Left lung (tissue), 10 donors: Measurements from ENCODE around the gene ZNF519. TPM values are rescaled to one million over a fixed set of nuclear protein-coding genes. Genes with fewer than 3 reads are reported as not detected.

Source experiments
- ATAC-seq: fragments of 200-7000 bp; cut with Tn5 transposase; one replicate; pipeline ENCODE4 v1.9.1; 2020; ENCODE audit warnings: moderate library complexity
- DNase-seq, 4 donors: peaks; one replicate each; pipeline ENCODE4 v3.0.0-alpha.2; 2013 to 2020
- H3K27ac ChIP-seq, 2 donors: fragments of 200-600 bp; sonication (generic) in 1 of 2; one replicate each; pipeline versions ENCODE4 v1.5.0 to v1.8.0; 2020 to 2021
- H3K27me3 ChIP-seq, 2 donors: fragments of 200-600 bp; sonication (generic) in 1 of 2; one replicate each; pipeline versions ENCODE4 v1.5.0 to v1.8.0; 2020 to 2021
- H3K36me3 ChIP-seq, 2 donors: fragments of 200-600 bp; sonication (generic) in 1 of 2; one replicate each; pipeline versions ENCODE4 v1.5.0 to v1.8.0; 2020 to 2021
- H3K4me1 ChIP-seq, 2 donors: fragments of 200-600 bp; one replicate each; pipeline ENCODE4 v1.8.0; 2021
- H3K4me3 ChIP-seq, 2 donors: fragments of 200-600 bp; sonication (generic) in 1 of 2; one replicate each; pipeline versions ENCODE4 v1.5.0 to v1.8.0; 2020 to 2021; ENCODE audit warnings: mild to moderate bottlenecking in 1 of 2
- H3K9me3 ChIP-seq, 2 donors: fragments of 200-600 bp; sonication (generic) in 1 of 2; one replicate each; pipeline versions ENCODE4 v1.5.0 to v1.8.0; 2020 to 2021
- intact Hi-C, 2 donors: fragments of 100-400 bp; cut with DNase I; formaldehyde crosslinking; loops; one replicate each; pipeline versions ENCODE4 v1.11.2 to v1.14.2; 2022
- polyA plus RNA-seq, 6 donors: library from polyadenylated mRNA; unstranded; fragments of 120-200 nt; gene quantifications; one replicate each; pipeline ENCODE4 v1.2.1, GENCODE V29; 2013; ENCODE audit not compliant: insufficient read length in 6 of 6
- total RNA-seq, 2 donors: library from RNA; stranded (reverse); fragmentation: NEBNext Ultra II Directional; extraction: Animal tissue kit (Norgen Biotek cat#: 25700); gene quantifications; one replicate each; pipeline ENCODE4 v1.2.1, GENCODE V29; 2021
- TF ChIP-seq, protein P1 (sequence below), 2 donors: fragments of 200-600 bp; sonication (generic) in 1 of 2; IDR thresholded peaks; one replicate each; pipeline versions ENCODE4 v1.5.0 to v1.8.0; 2021; ENCODE audit warnings: antibody characterized with exemption in 2 of 2
- donor health status: DM: no; HTN: yes; CAD: no.
- donor health status: DM: no; HTN: no; CAD: no.

ZNF519 gene
- total and polyA plus RNA-seq, 8 donors, result 4.6 to 22.3 (median 14.7) TPM

- intact Hi-C loops, result loop anchor here in 1 of 2 donors (10.0 kb wide), 1 partner anchor 262 kb away; the partner anchor contains the start of gene MC5R
- ATAC-seq, result peak; percentile 84
- no peaks in the 10 kb centered on the region for H3K4me1 ChIP-seq
- H3K27ac ChIP-seq, result no peak overlapping the region
- no peaks in the 10 kb centered on the region for H3K36me3 ChIP-seq
- H3K27me3 ChIP-seq, result no peaks in the 10 kb centered on the region
- TF ChIP-seq, protein P1, sequence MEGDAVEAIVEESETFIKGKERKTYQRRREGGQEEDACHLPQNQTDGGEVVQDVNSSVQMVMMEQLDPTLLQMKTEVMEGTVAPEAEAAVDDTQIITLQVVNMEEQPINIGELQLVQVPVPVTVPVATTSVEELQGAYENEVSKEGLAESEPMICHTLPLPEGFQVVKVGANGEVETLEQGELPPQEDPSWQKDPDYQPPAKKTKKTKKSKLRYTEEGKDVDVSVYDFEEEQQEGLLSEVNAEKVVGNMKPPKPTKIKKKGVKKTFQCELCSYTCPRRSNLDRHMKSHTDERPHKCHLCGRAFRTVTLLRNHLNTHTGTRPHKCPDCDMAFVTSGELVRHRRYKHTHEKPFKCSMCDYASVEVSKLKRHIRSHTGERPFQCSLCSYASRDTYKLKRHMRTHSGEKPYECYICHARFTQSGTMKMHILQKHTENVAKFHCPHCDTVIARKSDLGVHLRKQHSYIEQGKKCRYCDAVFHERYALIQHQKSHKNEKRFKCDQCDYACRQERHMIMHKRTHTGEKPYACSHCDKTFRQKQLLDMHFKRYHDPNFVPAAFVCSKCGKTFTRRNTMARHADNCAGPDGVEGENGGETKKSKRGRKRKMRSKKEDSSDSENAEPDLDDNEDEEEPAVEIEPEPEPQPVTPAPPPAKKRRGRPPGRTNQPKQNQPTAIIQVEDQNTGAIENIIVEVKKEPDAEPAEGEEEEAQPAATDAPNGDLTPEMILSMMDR (IDR thresholded peaks at IDR 0.05), result peak; percentile 26 to 47
- peak in 2 of 4 donors; percentile 37 to 66 for DNase-seq
- no peak overlapping the region for H3K4me3 ChIP-seq
- no peaks in the 10 kb centered on the region for H3K9me3 ChIP-seq
Measured at GRCh38 chr18:14086458-14087231, 45.6 kb downstream of the ZNF519 start.

DNA sequence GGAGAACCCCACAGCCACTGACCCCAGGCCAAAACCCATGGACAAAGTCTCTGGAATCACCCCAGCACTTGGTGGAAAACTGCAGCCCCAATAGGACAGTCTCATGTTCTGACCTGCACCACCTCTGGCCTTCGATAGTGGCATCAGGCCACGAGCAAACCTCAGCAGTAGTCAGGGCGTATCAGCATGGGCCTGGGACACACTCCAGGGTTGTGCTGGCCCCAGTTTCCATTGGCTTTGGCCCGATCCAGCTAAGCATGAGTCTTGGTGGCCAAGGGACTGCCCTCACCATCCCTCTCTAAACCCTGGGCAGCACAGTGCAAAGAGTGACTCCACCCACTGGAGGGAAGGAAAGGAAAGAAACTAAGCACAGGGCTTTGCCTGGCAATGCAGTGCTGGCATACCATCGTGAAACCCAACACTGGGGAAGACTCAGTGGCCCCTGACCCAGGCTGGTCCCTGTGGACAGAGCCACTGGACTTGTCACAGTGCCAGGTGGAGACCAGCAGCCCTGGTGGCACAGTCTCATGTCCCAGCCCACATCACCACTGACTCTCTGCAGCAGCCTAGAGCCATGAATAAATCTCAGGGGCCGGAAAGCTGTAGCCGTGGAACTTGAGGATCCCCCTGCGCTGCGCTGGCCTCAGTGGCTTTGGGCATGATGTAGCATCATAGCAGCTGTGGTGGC, 46.3 kb downstream of the ZNF519 start:
- Histone ChIP-seq H3K4me1 (no peaks in the 10 kb centered on the region), H3K9me3 (no peaks in the 10 kb centered on the region), H3K27me3 (no peaks in the 10 kb centered on the region), H3K36me3 (no peaks in the 10 kb centered on the region), H3K27ac (no peak overlapping the region), H3K4me3 (no peak overlapping the region)
- no peak for DNase-seq
- ATAC-seq, result no peak
- TF ChIP-seq, protein P1 (IDR thresholded peaks at IDR 0.05), result no peak
- intact Hi-C loops, result loop anchor here in 1 of 2 donors (10.0 kb wide), 1 partner anchor 261 kb away; the partner anchor contains the start of gene MC5R

DNA sequence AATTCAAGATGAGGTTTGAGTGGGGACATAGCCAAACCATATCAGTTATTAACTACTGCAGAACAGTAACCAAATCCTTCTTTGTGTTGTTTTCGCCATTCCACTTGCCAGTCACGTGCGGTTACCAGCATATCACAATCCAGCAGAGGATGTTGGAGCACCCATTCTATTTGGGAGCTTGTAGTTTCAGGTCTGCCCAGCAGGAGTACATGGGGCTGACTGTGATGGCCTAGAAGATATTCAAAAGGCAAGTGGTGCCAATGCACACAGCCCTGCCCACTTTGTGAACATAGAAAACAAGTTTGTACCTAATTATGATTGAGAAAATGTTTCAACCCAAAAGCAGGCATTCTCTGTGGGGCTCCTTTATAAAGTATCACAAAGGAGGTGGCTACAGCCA, 57.0 kb downstream of the ZNF519 start:
- Histone ChIP-seq H3K4me1 (no peaks in the 10 kb centered on the region), H3K27me3 (no peaks in the 10 kb centered on the region), H3K27ac (no peak overlapping the region), H3K36me3 (no peaks in the 10 kb centered on the region), H3K9me3 (peaks cover 0 to 2% of the 10 kb centered on the region in 2 donors), H3K4me3 (no peak overlapping the region)
- ATAC-seq, result no peak
- DNase-seq, result no peak
- TF ChIP-seq, protein P1 (IDR thresholded peaks at IDR 0.05), result no peak
- intact Hi-C loops, result loop anchor here in 1 of 2 donors (10.0 kb wide), 1 partner anchor 50 kb away; no protein-coding TSS in a partner anchor

DNA sequence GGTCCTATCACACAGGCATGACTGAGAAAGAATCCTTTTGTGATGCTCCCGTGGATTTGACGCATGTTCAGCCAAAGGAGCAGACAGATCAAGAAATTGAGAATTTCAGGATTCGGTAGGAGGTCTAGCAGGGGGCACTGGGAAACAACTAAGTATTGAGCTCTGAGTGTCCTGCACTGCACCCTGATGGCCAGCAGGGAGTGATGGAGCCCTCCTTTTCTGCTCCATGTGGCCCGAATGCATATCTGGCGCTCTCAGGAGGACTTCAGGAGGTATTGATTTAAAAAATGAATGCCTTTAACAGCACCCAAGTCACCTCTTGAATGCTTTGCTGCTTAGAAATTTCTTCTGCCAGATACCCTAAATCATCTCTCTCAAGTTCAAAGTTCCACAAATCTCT, 58.0 kb downstream of the ZNF519 start:
- no peak overlapping the region for H3K4me3 ChIP-seq
- no peaks in the 10 kb centered on the region for H3K36me3 ChIP-seq
- TF ChIP-seq, protein P1 (IDR thresholded peaks at IDR 0.05), result no peak
- no peaks in the 10 kb centered on the region for H3K27me3 ChIP-seq
- H3K9me3 ChIP-seq, result peaks cover 0 to 4% of the 10 kb centered on the region in 2 donors
- intact Hi-C loops, result loop anchor here in 1 of 2 donors (10.0 kb wide), 1 partner anchor 49 kb away; no protein-coding TSS in a partner anchor
- DNase-seq, result no peak
- H3K27ac ChIP-seq, result no peak overlapping the region
- H3K4me1 ChIP-seq, result no peaks in the 10 kb centered on the region
- no peak for ATAC-seq

DNA sequence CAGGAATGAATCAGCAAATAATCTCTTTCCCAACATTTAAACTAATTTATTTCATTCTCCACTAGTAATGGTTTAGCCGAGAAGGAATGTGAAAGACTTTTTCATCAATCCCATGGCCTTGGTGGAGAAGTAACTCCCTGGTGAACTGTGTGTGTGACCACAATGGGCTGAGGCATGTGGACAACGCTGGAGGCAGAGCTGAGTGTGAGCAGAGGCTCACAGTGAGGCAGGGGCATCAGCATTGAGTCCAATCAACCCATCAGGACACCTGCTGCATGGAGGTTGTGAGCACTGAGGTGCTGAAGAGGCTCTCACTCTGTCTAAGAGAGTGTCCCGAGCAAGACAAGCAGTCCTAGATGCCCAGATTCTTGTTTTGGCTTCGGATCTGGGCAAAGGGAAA, 78.6 kb downstream of the ZNF519 start:
- Histone ChIP-seq H3K4me3 (no peak overlapping the region), H3K27ac (no peak overlapping the region), H3K27me3 (no peaks in the 10 kb centered on the region), H3K36me3 (no peaks in the 10 kb centered on the region), H3K9me3 (peaks cover 0 to 12% of the 10 kb centered on the region in 2 donors), H3K4me1 (no peaks in the 10 kb centered on the region)
- TF ChIP-seq, protein P1 (IDR thresholded peaks at IDR 0.05), result no peak
- intact Hi-C loops, result no loop called here
- DNase-seq (no peak), ATAC-seq (no peak)
